Activated CD4-positive, alpha-beta T cell treated with anti-CD3 and anti-CD28 coated beads, Interleukin-2, Interleukin-6, amounts not matched to agents 100 ng/mL and 50 ng/mL, durations not matched to agents 16 hours and 8 hours (primary cell): ENCODE results near the gene PAN3.

ENCODE experiments used
- DNase-seq: peaks from one replicate; pipeline ENCODE4 v3.0.0-alpha.2; 2020

The PAN3 gene

GRCh38 chr13:28313579-28313978 is 175.2 kb downstream of the PAN3 start:
- DNase-seq = peak; percentile 35

GRCh38 chr13:28314879-28315278 is 176.5 kb downstream of the PAN3 start:
- DNase-seq = no peak

- no peak for DNase-seq
Observed at GRCh38 chr13:28316129-28316528, 177.8 kb downstream of the PAN3 start.

GRCh38 chr13:28316836-28317235 is 178.5 kb downstream of the PAN3 start:
- no peak for DNase-seq

GRCh38 chr13:28318496-28318895 is 180.2 kb downstream of the PAN3 start:
- no peak for DNase-seq

- DNase-seq = no peak
Observed at GRCh38 chr13:28319528-28319927, 181.2 kb downstream of the PAN3 start.

- no peak for DNase-seq
Observed at GRCh38 chr13:28320209-28320608, 181.9 kb downstream of the PAN3 start.

- no peak for DNase-seq
Observed at GRCh38 chr13:28320884-28321574, 182.7 kb downstream of the PAN3 start.

GRCh38 chr13:28321756-28322155 is 183.4 kb downstream of the PAN3 start:
- DNase-seq = no peak

- DNase-seq = no peak
Observed at GRCh38 chr13:28322256-28322905, 184.0 kb downstream of the PAN3 start.

- DNase-seq = peak; percentile 72
Observed at GRCh38 chr13:28324181-28324789, 185.9 kb downstream of the PAN3 start.

- no peak for DNase-seq
Observed at GRCh38 chr13:28325022-28325421, 186.7 kb downstream of the PAN3 start.

- no peak for DNase-seq
Observed at GRCh38 chr13:28326056-28326455, 187.7 kb downstream of the PAN3 start.

GRCh38 chr13:28327373-28328270 is 189.3 kb downstream of the PAN3 start:
- no peak for DNase-seq

GRCh38 chr13:28328271-28328607 is 189.9 kb downstream of the PAN3 start:
- no peak for DNase-seq

- DNase-seq = no peak
Observed at GRCh38 chr13:28329395-28330158, 191.2 kb downstream of the PAN3 start.

GRCh38 chr13:28333204-28333881 is 195.0 kb downstream of the PAN3 start:
- DNase-seq = no peak

GRCh38 chr13:28336193-28336657 is 197.9 kb downstream of the PAN3 start:
- DNase-seq = no peak

- no peak for DNase-seq
Observed at GRCh38 chr13:28337166-28338005, 199.0 kb downstream of the PAN3 start.

GRCh38 chr13:28338006-28338574 is 199.7 kb downstream of the PAN3 start:
- no peak for DNase-seq

GRCh38 chr13:28338742-28339141 is 200.4 kb downstream of the PAN3 start:
- DNase-seq = no peak
